CD4-positive, alpha-beta T cell treated with Interleukin-6 at 100 ng/mL for 8 hours (primary cell): ENCODE results near the gene WDR7.

Experiments
- DNase-seq: peaks from one replicate; pipeline ENCODE4 v3.0.0-alpha.2; 2020; ENCODE audit warnings: mixed read lengths, low spot score

The WDR7 gene

GRCh38 chr18:56889621-56890020 is 238.5 kb downstream of the WDR7 start:
- no peak for DNase-seq

GRCh38 chr18:56890632-56891031 is 239.5 kb downstream of the WDR7 start:
- DNase-seq, result no peak

- no peak for DNase-seq
These were observed 240.0 kb downstream of the WDR7 start for GRCh38 chr18:56891116-56891515.

- DNase-seq, result no peak
These were observed 240.7 kb downstream of the WDR7 start for GRCh38 chr18:56891870-56892269.

- DNase-seq, result no peak
These were observed 246.0 kb downstream of the WDR7 start for GRCh38 chr18:56897122-56897521.

GRCh38 chr18:56899660-56900059 is 248.5 kb downstream of the WDR7 start:
- no peak for DNase-seq

- DNase-seq, result no peak
These were observed 249.3 kb downstream of the WDR7 start for GRCh38 chr18:56900195-56901094.

- no peak for DNase-seq
These were observed 250.8 kb downstream of the WDR7 start for GRCh38 chr18:56901919-56902318.

- DNase-seq, result no peak
These were observed 251.5 kb downstream of the WDR7 start for GRCh38 chr18:56902653-56903052.

- DNase-seq, result no peak
These were observed 252.5 kb downstream of the WDR7 start for GRCh38 chr18:56903686-56904085.

GRCh38 chr18:56907771-56908170 is 256.6 kb downstream of the WDR7 start:
- DNase-seq, result no peak

GRCh38 chr18:56910237-56910636 is 259.1 kb downstream of the WDR7 start:
- no peak for DNase-seq

GRCh38 chr18:56910967-56911366 is 259.8 kb downstream of the WDR7 start:
- DNase-seq, result no peak

- DNase-seq, result no peak
These were observed 262.8 kb downstream of the WDR7 start for GRCh38 chr18:56913941-56914340.

- no peak for DNase-seq
These were observed 268.0 kb downstream of the WDR7 start for GRCh38 chr18:56919190-56919589.

- DNase-seq, result no peak
These were observed 270.8 kb downstream of the WDR7 start for GRCh38 chr18:56921896-56922480.

- DNase-seq, result no peak
These were observed 275.6 kb downstream of the WDR7 start for GRCh38 chr18:56926734-56927133.

GRCh38 chr18:56927786-56928185 is 276.6 kb downstream of the WDR7 start:
- no peak for DNase-seq

- no peak for DNase-seq
These were observed 278.7 kb downstream of the WDR7 start for GRCh38 chr18:56929886-56930285.

GRCh38 chr18:56933472-56933871 is 282.3 kb downstream of the WDR7 start:
- DNase-seq, result no peak

- DNase-seq, result no peak
These were observed 283.0 kb downstream of the WDR7 start for GRCh38 chr18:56934131-56934530.

- DNase-seq, result no peak
These were observed 283.7 kb downstream of the WDR7 start for GRCh38 chr18:56934906-56935305.

- no peak for DNase-seq
These were observed 284.4 kb downstream of the WDR7 start for GRCh38 chr18:56935434-56936040.
